GM12878 (cell line): ENCODE data around the gene SHISA6. TPM values are rescaled to one million over a fixed set of nuclear protein-coding genes. Genes with fewer than 3 reads are reported as not detected.

ENCODE experiments used
- ATAC-seq: fragments of 200-7000 bp; cut with Tn5 transposase; 3 replicates; pipeline ENCODE4 v1.9.1; 2020; ENCODE audit warnings: mild to moderate bottlenecking, moderate library complexity
- BruUV-seq: library from RNA; stranded (reverse); fragments of 400-500 nt; replicated peaks from 2 replicates; lab custom pipeline; 2021; lab: Mats Ljungman, UMichigan
- CTCF ChIA-PET: fragments of 300-600 bp; sonication (Branson Sonifier 250); formaldehyde crosslinking; extraction: SDS; loops from one replicate; lab custom pipeline; 2021; ENCODE audit warnings: inconsistent platforms; lab: Yijun Ruan, JAX
- POLR2A ChIA-PET: fragments of 350-600 bp; formaldehyde crosslinking; extraction: SDS; loops from one replicate; lab custom pipeline; 2021; ENCODE audit warnings: inconsistent platforms; lab: Charles Lee
- RAD21 ChIA-PET: fragments of 300-600 bp; sonication (Branson Sonifier 250); formaldehyde crosslinking; loops from one replicate; lab custom pipeline; 2023; ENCODE audit warnings: antibody characterized with exemption; ENCODE audit not compliant: unreplicated experiment; lab: Charles Lee
- SMC1A ChIA-PET: fragments of 300-600 bp; sonication (Branson Sonifier 250); formaldehyde crosslinking; loops from one replicate; lab custom pipeline; 2023; ENCODE audit not compliant: unreplicated experiment, uncharacterized antibody; lab: Charles Lee
- DNase-seq: peaks from one replicate; pipeline ENCODE4 v3.0.0-alpha.2; 2011; ENCODE audit warnings: low read depth, low spot score
- FAIRE-seq: peaks from 3 replicates; lab custom pipeline; 2011; peaks lifted over from hg19 to GRCh38; lab: Jason Lieb, UNC
- H2AFZ ChIP-seq: 2 replicates; pipeline ENCODE4 v1.6.0; 2011; ENCODE audit warnings: low read depth, low read length, control low read depth; ENCODE audit not compliant: control insufficient read depth
- H3K27ac ChIP-seq: 2 replicates; pipeline ENCODE4 v1.5.1; 2011; ENCODE audit warnings: control low read depth; ENCODE audit not compliant: control insufficient read depth, insufficient read depth
- H3K27me3 ChIP-seq, 2 experiments: replicated peaks in 1 of 2; 2 replicates each; pipeline versions ENCODE4 v1.6.0 to v1.6.1; 2011; ENCODE audit warnings: low read length in 1 of 2; ENCODE audit not compliant: control insufficient read depth in 2 of 2, insufficient read depth in 2 of 2
- H3K36me3 ChIP-seq, 2 experiments: 2 replicates each; pipeline ENCODE4 v1.5.1; 2011; ENCODE audit warnings: low read length in 1 of 2; ENCODE audit not compliant: control insufficient read depth in 2 of 2, insufficient read depth in 2 of 2
- H3K4me1 ChIP-seq: 2 replicates; pipeline ENCODE4 v1.6.1; 2011; ENCODE audit warnings: mild to moderate bottlenecking, low read length, moderate library complexity, mixed read lengths; ENCODE audit not compliant: control insufficient read depth, insufficient read depth
- H3K4me2 ChIP-seq: 2 replicates; pipeline ENCODE4 v1.6.0; 2011; ENCODE audit warnings: control low read depth; ENCODE audit not compliant: control insufficient read depth, insufficient read depth
- H3K4me3 ChIP-seq: fragments of 200-600 bp; sonication (generic); 2 replicates; pipeline ENCODE4 v1.5.1; 2016
- H3K79me2 ChIP-seq: 2 replicates; pipeline ENCODE4 v1.6.0; 2011; ENCODE audit warnings: low read length; ENCODE audit not compliant: control insufficient read depth, insufficient read depth
- H3K9ac ChIP-seq: 2 replicates; pipeline ENCODE4 v1.8.0; 2011; ENCODE audit warnings: low read length, control low read depth, mixed read lengths; ENCODE audit not compliant: control insufficient read depth, insufficient read depth
- H3K9me3 ChIP-seq: replicated peaks from 3 replicates; pipeline ENCODE4 v1.5.1; 2011; ENCODE audit warnings: mild to moderate bottlenecking, low read length; ENCODE audit not compliant: control insufficient read depth, insufficient read depth
- H4K20me1 ChIP-seq: 2 replicates; pipeline ENCODE4 v1.6.0; 2011; ENCODE audit not compliant: control insufficient read depth, insufficient read depth
- ATF7 ChIP-seq: fragments of 450-650 bp; IDR thresholded peaks from 2 replicates; pipeline ENCODE4 v1.6.1; 2016; ENCODE audit warnings: low read depth, mild to moderate bottlenecking
- BCL3 ChIP-seq: IDR thresholded peaks from 2 replicates; pipeline ENCODE4 v1.6.1; 2011; ENCODE audit warnings: borderline replicate concordance, low read depth, mild to moderate bottlenecking, moderate library complexity, low read length; ENCODE audit not compliant: insufficient read depth, poor library complexity, severe bottlenecking
- CBX5 ChIP-seq: sonication (generic); IDR thresholded peaks from 2 replicates; pipeline ENCODE4 v1.6.1; 2016; ENCODE audit warnings: low read depth, moderate library complexity, mild to moderate bottlenecking, inconsistent platforms
- FOS ChIP-seq: IDR thresholded peaks from 3 replicates; pipeline ENCODE4 v1.6.1; 2011; ENCODE audit warnings: borderline replicate concordance; ENCODE audit not compliant: insufficient read length; ENCODE audit errors: extremely low read depth
- GATAD2B ChIP-seq: fragments of 450-650 bp; conservative IDR thresholded peaks from 2 replicates; pipeline ENCODE4 v1.6.1; 2017; ENCODE audit warnings: low read depth, mild to moderate bottlenecking, moderate library complexity
- HDAC2 ChIP-seq: fragments of 200-600 bp; sonication (generic); IDR thresholded peaks from 2 replicates; pipeline ENCODE4 v1.6.1; 2017
- NFIC ChIP-seq: IDR thresholded peaks from 2 replicates; pipeline ENCODE4 v1.6.1; 2012; ENCODE audit warnings: low read depth, mild to moderate bottlenecking, inconsistent platforms, low read length, moderate library complexity
- NFXL1 ChIP-seq: fragments of 450-650 bp; IDR thresholded peaks from 2 replicates; pipeline ENCODE4 v1.6.1; 2017; ENCODE audit warnings: antibody characterized with exemption, mild to moderate bottlenecking, borderline replicate concordance
- NFYA ChIP-seq: IDR thresholded peaks from 2 replicates; pipeline ENCODE4 v1.6.1; 2011; ENCODE audit warnings: low read depth, mild to moderate bottlenecking, low read length, improper control_type of control experiment, borderline replicate concordance
- PKNOX1 ChIP-seq: fragments of 450-650 bp; IDR thresholded peaks from 2 replicates; pipeline ENCODE4 v1.6.1; 2016; ENCODE audit warnings: mild to moderate bottlenecking
- POLR2AphosphoS5 ChIP-seq: IDR thresholded peaks from 2 replicates; pipeline ENCODE4 v1.6.1; 2011; ENCODE audit warnings: mild to moderate bottlenecking, low read length, inconsistent platforms
- TBL1XR1 ChIP-seq: IDR thresholded peaks from 2 replicates; pipeline ENCODE4 v1.6.1; 2012; ENCODE audit warnings: low read depth, low read length, improper control_type of control experiment
- TCF3 ChIP-seq: IDR thresholded peaks from 2 replicates; pipeline ENCODE4 v1.6.1; 2012; ENCODE audit warnings: low read depth, mild to moderate bottlenecking, low read length, borderline replicate concordance; ENCODE audit not compliant: insufficient read depth
- ZNF274 ChIP-seq: IDR thresholded peaks from one replicate; pipeline ENCODE4 v1.8.0; 2011; ENCODE audit not compliant: insufficient read length, insufficient read depth
- ZNF622 ChIP-seq: fragments of 450-650 bp; IDR thresholded peaks from 2 replicates; pipeline ENCODE4 v1.6.1; 2017; ENCODE audit warnings: mild to moderate bottlenecking, inconsistent platforms
- WGBS: methylation state at CpG from one replicate; pipeline ENCODE4 v1.1.6; 2016; ENCODE audit warnings: low lambda C conversion rate; ENCODE audit not compliant: insufficient replicate concordance, insufficient coverage; ENCODE audit errors: missing lambda C conversion rate; 5-methylcytosine and 5-hydroxymethylcytosine counted together
- in situ Hi-C: fragments of 300-500 bp; cut with MboI; formaldehyde crosslinking; loops from 9 replicates; pipeline ENCODE4 v1.14.3; 2018; ENCODE audit warnings: mixed read lengths
- intact Hi-C: fragments of 100-400 bp; cut with micrococcal nuclease; formaldehyde crosslinking; loops from one replicate; pipeline ENCODE4 v1.14.2; 2022; ENCODE audit not compliant: unreplicated experiment
- polyA plus RNA-seq, 11 experiments: library from polyadenylated mRNA; depleted of rRNA in 4 of 11; unstranded in 6 of 11; stranded (reverse) in 5 of 11; fragments of >200 nt; fragmentation: Nextera tagmentation in 4 of 11; fragmentation: Illumina TruSeq in 1 of 11; extraction: Ambion mirVana in 4 of 11; extraction: Trizol in 1 of 11; gene quantifications; 1 replicate in 1 of 11; 2 replicates in 10 of 11; pipeline versions ENCODE4 v1.2.1 to v1.2.3, GENCODE V29; 2011 to 2016; ENCODE audit warnings: inconsistent platforms in 2 of 11, missing spikeins in 2 of 11, low read depth in 1 of 11
- total RNA-seq, 4 experiments: library from RNA; depleted of rRNA in 3 of 4; stranded (reverse); fragments of >200 nt in 3 of 4; fragmentation: Illumina TruSeq in 1 of 4; extraction: Trizol in 1 of 4; gene quantifications; 2 replicates each; pipeline versions ENCODE4 v1.2.1 to v1.2.3, GENCODE V29; 2013 to 2021
- TF ChIP-seq, protein P1 (sequence below): fragments of 450-650 bp; IDR thresholded peaks from 2 replicates; pipeline ENCODE4 v1.6.1; 2018; ENCODE audit warnings: mild to moderate bottlenecking, low read depth, moderate library complexity; ENCODE audit not compliant: partially characterized antibody
- TF ChIP-seq, protein P2 (sequence below), 3 experiments: IDR thresholded peaks in 2 of 3; conservative IDR thresholded peaks in 1 of 3; 2 replicates each; pipeline ENCODE4 v1.5.1; 2011; ENCODE audit warnings: low read depth in 3 of 3, low read length in 3 of 3, mild to moderate bottlenecking in 3 of 3, control low read depth in 2 of 3, moderate library complexity in 2 of 3, inconsistent platforms in 1 of 3, mixed read lengths in 1 of 3; ENCODE audit not compliant: control insufficient read depth in 2 of 3, insufficient read depth in 1 of 3; ENCODE audit errors: extremely low read depth in 1 of 3

Gene SHISA6
- total and polyA plus RNA-seq, 10 of the 15 experiments (the other 5 are each of a cell fraction or from before 2014, with no cell fraction given) = not detected

DNA sequence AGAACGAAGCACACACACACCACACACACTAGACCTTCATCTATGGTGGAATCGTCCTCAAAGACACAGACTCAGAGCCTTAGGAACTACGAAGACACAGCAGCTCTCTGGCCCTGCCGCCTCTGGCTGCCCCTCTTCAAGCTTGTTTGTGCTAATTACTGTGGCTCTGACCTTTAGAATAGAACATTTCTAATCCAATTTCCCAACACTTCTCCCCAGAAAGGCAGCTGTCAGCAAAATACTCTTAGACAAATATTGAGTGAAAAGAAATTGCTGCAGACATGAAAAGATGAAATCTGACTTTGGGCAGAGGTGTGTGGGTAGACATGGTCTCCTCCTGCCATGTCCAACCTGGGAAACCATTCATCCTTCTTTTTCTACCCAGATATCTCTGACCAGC, 205.3 kb downstream of the SHISA6 start:
- ChIA-PET RAD21 (no interaction called here), POLR2A (no interaction called here), SMC1A (no interaction called here), CTCF (no interaction called here)
- Histone ChIP-seq H3K4me1 (no peaks in the 10 kb centered on the region), H3K27me3 (no peaks in the 10 kb centered on the region), H3K4me2 (no peak overlapping the region), H3K79me2 (no peaks in the 10 kb centered on the region), H4K20me1 (no peaks in the 10 kb centered on the region), H2AFZ (no peak overlapping the region), H3K27ac (no peak overlapping the region), H3K9me3 (no peaks in the 10 kb centered on the region), H3K36me3 (no peaks in the 10 kb centered on the region), H3K9ac (no peak overlapping the region), H3K4me3 (no peak overlapping the region)
- no peak for DNase-seq
- WGBS = 19% methylated on average over 4 of the region's 4 CpGs
- no peak for FAIRE-seq
- BruUV-seq = no TSS peak
- in situ Hi-C loops = loop anchor here (10.0 kb wide), 1 partner anchor 268 kb away; no protein-coding TSS in a partner anchor
- intact Hi-C loops = no loop called here
- ATAC-seq = no peak
- TF ChIP-seq FOS (no peak), PKNOX1 (no peak), BCL3 (no peak), NFYA (no peak), TBL1XR1 (no peak), ZNF622 (no peak), HDAC2 (no peak), TCF3 (no peak), CBX5 (no peak), ATF7 (no peak), POLR2AphosphoS5 (no peak), GATAD2B (no peak), ZNF274 (no peak), NFXL1 (no peak), NFIC (no peak)
- TF ChIP-seq, protein P1, sequence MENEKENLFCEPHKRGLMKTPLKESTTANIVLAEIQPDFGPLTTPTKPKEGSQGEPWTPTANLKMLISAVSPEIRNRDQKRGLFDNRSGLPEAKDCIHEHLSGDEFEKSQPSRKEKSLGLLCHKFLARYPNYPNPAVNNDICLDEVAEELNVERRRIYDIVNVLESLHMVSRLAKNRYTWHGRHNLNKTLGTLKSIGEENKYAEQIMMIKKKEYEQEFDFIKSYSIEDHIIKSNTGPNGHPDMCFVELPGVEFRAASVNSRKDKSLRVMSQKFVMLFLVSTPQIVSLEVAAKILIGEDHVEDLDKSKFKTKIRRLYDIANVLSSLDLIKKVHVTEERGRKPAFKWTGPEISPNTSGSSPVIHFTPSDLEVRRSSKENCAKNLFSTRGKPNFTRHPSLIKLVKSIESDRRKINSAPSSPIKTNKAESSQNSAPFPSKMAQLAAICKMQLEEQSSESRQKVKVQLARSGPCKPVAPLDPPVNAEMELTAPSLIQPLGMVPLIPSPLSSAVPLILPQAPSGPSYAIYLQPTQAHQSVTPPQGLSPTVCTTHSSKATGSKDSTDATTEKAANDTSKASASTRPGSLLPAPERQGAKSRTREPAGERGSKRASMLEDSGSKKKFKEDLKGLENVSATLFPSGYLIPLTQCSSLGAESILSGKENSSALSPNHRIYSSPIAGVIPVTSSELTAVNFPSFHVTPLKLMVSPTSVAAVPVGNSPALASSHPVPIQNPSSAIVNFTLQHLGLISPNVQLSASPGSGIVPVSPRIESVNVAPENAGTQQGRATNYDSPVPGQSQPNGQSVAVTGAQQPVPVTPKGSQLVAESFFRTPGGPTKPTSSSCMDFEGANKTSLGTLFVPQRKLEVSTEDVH = no peak
- TF ChIP-seq, protein P2, sequence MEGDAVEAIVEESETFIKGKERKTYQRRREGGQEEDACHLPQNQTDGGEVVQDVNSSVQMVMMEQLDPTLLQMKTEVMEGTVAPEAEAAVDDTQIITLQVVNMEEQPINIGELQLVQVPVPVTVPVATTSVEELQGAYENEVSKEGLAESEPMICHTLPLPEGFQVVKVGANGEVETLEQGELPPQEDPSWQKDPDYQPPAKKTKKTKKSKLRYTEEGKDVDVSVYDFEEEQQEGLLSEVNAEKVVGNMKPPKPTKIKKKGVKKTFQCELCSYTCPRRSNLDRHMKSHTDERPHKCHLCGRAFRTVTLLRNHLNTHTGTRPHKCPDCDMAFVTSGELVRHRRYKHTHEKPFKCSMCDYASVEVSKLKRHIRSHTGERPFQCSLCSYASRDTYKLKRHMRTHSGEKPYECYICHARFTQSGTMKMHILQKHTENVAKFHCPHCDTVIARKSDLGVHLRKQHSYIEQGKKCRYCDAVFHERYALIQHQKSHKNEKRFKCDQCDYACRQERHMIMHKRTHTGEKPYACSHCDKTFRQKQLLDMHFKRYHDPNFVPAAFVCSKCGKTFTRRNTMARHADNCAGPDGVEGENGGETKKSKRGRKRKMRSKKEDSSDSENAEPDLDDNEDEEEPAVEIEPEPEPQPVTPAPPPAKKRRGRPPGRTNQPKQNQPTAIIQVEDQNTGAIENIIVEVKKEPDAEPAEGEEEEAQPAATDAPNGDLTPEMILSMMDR (IDR thresholded peaks at IDR 0.05 in 2 of 3, conservative IDR thresholded peaks at IDR 0.05 in 1 of 3; ENCODE audit: control insufficient read depth in 2 of 3, extremely low read depth in 1 of 3, insufficient read depth in 1 of 3, low read depth in 3 of 3, low read length in 3 of 3) = no peak
